Tracheal epithelial cell (primary cell): ENCODE measurements around the gene SLC24A2. TPM values are rescaled to one million over a fixed set of nuclear protein-coding genes. Genes with fewer than 3 reads are reported as not detected.

Experiments used
- total RNA-seq: library from RNA; depleted of rRNA; stranded (reverse); fragments of >200 nt; gene quantifications from 2 replicates; pipeline ENCODE4 v1.2.1, GENCODE V29; 2014

The SLC24A2 gene
- not detected in 2 replicates for total RNA-seq

GRCh38 chr9:19788614-19789271 is at the start of gene SLC24A2:
TSS of gene SLC24A2 (minus strand) at chr9:19789037.

